ENCODE results near the gene SEPTIN7.
"Not testable (repeated sequence)": the region's sequence is repeated elsewhere in the genome, so short reads cannot be mapped to it uniquely, and the experiment has no call there.

The SEPTIN7 gene

GRCh38 chr7:35800718-35801391 lies at the start of gene SEPTIN7:
SEPTIN7 (plus strand) TSS chr7:35801057; CDS start chr7:35801210, 153 bp downstream.
- DNase-seq, result peak; percentile 99

GRCh38 chr7:35752742-35753141 lies 48.1 kb upstream of the SEPTIN7 start:
- no peak for DNase-seq

- DNase-seq, result no peak
Measured at GRCh38 chr7:35753761-35754603, 46.9 kb upstream of the SEPTIN7 start.

DNA sequence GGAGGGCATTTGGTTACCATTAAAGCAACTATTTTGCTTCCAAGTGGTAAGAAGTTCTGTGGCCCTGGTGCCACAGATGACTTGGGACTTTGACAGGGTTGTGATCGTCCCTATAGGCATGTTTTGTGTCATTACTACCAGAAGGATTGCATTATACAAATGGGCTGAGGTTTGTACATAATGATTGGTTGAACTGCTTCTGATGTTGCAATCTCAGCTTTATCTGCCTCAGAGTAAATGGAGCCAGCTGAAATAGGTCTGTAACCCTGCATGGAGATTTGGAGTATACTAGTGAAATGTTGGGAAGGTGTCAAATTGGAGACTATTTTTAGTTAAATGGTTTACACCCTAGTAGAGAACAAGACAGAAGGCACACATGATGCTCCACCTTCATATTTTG lies 46.1 kb upstream of the SEPTIN7 start:
- DNase-seq, result no peak

DNA sequence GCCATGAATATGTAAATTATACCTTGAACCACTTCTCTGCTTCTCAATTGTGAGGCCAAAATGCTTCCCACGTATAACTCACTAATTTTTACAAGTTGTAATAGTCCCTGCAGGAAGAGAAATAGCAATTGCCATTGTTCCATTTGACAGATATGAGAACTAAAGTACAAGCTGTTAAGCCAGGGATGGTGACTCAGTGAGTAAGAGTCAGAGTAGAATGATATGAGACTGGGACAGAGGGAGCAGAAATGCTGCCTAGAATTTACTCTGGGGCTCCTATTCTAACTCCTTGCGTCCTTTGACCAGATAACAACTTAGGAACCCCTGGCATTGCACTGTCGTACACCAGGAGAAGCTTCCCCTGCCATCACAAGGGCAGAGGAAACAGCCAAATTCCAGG lies 45.1 kb upstream of the SEPTIN7 start:
- no peak for DNase-seq

- not testable (repeated sequence) for DNase-seq
Measured at GRCh38 chr7:35756453-35756852, 44.4 kb upstream of the SEPTIN7 start.

- no peak for DNase-seq
Measured at GRCh38 chr7:35757574-35757973, 43.3 kb upstream of the SEPTIN7 start.

- DNase-seq, result no peak
Measured at GRCh38 chr7:35758421-35758820, 42.4 kb upstream of the SEPTIN7 start.

GRCh38 chr7:35760143-35760745 lies 40.6 kb upstream of the SEPTIN7 start:
- DNase-seq, result no peak

DNA sequence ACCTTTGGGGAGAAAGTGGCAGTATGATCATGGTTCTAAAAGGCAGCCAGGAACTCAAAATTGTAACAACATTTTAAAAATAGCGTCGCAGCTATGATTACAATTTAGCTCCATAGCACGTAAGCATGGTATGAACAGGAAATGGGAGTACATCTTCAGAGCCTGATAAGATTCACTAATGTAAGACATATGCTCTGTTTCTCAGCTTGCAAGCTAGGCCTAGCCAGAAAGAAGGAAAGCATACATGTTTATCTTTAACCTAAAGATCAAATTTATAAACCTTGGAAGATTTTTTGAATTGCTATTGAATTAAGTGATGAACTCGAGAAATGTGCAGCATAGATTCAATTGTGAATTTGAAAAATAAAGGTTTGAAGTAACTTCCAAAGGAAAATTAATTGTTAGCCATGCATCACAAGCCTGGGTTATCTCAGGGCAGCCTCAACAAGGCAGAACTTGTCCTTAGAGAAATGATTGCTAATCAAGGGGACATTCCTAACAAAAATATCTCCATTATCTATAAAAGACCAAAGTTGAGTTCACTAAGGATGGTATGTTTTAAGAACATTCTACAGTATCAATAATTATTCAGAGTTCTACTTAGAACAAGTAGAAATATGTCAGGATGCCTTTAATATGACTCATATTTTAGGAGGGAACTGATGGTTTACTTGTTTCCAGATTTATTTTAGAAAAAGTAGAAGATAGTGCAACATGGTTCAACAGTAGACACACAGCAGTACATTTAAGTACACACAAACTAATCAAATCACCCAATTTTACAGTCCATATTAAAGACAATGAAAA lies 38.8 kb upstream of the SEPTIN7 start:
- no peak for DNase-seq

DNA sequence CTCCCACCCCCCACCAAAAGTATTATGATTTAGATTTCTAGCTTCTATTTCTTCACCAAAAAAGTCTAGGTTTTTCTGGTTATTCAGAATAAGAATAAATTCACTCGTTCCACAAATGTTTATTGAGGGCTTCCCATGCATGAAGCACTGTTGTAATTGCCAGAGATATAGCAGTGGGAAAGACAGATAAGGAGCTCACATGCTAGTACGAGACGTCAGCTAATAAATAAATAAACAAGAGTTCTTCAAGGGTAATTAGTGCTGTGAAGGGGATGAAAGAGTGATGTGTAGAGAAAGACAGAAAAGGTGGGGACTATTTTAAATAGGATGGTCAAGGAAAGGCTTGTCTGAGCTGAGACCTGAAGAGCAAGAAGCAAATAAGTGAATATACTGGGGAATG lies 38.1 kb upstream of the SEPTIN7 start:
- no peak for DNase-seq

- no peak for DNase-seq
Measured at GRCh38 chr7:35768346-35768745, 32.5 kb upstream of the SEPTIN7 start.

DNA sequence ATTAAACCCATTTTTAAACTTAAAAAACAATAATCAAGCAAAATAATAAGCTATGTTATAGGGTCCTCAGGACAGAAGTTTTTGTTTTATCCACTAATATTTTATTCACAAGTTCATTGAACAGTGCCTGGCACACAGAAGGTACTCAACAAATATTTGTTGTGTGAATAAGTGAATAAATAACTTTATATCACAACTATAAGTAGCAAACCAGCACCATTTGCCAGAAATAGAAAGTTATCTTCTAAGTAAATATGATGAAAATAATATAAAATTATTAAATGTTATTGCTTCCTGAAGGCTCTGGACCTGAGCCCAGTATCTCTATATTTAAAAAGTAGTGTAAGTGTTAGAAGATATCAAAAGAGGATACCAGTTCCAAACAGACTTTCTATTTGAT lies 29.1 kb upstream of the SEPTIN7 start:
- no peak for DNase-seq

DNA sequence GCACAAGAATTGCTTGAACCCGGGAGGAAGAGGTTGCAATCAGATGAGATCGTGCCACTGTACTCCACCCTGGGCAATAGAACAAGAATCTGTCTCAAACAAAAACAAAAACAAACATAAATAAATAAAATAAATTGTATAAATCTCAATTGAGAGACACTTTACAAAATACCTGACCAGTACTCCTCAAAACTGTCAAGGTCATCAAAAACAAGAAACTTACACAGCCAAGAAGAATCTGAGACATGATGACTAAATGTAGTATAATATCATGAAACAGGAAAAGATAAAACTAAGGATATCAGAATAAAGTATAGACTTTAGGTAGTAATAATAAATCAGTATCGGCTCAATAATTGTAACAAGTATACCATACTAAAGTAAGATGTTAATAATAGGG lies 26.9 kb upstream of the SEPTIN7 start:
- no peak for DNase-seq

- DNase-seq, result no peak
Measured at GRCh38 chr7:35776686-35777085, 24.2 kb upstream of the SEPTIN7 start.

DNA sequence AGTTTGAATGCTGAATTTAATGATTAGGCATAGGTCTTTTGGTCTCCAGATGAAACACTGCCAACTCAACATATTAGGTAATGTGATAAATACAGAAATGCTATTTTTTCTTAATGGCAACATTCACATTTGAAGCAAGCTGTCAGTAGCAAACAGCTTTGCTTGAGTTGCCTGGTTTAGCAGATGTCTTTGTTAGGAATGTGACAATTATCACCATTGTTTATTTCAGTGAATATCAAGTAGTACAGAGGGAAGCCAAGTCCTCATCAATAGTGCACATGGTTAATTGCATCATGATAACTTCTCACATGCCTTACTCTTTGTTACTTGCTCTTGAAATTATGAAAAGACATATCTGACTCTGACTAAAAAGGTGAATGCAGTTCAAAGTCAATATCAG lies 23.7 kb upstream of the SEPTIN7 start:
- no peak for DNase-seq

DNA sequence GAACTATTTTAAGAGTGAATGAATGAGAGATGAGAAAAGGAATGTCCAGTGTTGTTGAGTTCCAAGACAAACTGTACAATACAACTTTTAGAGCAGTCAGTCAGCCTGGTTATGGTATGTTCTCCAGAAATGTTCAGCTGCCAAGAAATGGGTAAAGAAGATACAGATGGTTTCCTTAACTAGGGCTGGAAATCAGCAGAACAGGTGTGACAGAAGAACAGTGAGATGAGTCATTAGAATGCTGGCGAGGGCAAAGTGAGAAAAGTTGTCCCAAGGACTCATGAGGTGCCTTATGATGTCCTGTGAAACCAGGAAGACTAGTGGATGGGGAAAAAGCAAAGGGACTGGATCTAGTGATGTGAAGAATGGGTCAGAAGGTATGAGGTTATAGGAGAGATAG lies 20.8 kb upstream of the SEPTIN7 start:
- DNase-seq, result no peak

GRCh38 chr7:35781200-35781701 lies 19.6 kb upstream of the SEPTIN7 start:
- DNase-seq, result no peak

GRCh38 chr7:35781767-35782515 lies 18.9 kb upstream of the SEPTIN7 start:
- no peak for DNase-seq

GRCh38 chr7:35784332-35784731 lies 16.5 kb upstream of the SEPTIN7 start:
- DNase-seq, result no peak

DNA sequence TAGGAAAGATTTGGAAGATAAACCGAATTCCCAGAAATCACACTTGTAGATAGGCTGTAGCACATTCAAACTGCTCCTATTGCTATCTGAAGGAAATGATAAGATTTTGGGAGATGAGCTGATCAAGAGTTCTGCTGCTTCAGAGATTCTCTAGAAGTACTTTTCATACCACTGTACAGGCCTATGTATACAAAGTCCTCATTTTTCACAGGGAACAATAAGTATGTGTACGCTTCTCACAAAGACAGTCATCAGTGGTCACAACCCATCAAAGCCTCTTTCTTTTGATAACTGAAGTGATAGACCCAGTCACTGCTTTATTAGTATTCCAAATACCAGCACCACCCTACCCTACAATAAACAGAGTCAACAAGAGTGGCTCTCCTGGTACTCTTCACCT lies 15.6 kb upstream of the SEPTIN7 start:
- DNase-seq, result no peak

GRCh38 chr7:35787925-35788324 lies 12.9 kb upstream of the SEPTIN7 start:
- DNase-seq, result no peak

All from NCI-H345 (cell line).